AG04450 (cell line): ENCODE results near the gene FAM89A. TPM values are rescaled to one million over a fixed set of nuclear protein-coding genes. Genes with fewer than 3 reads are reported as not detected.

Source experiments
- CTCF ChIA-PET: fragments of 300-600, 350-600 bp; formaldehyde crosslinking; extraction: SDS; loops from one replicate; lab custom pipeline; 2022; ENCODE audit warnings: antibody characterized with exemption, inconsistent platforms; lab: Charles Lee
- POLR2A ChIA-PET: fragments of 350-600 bp; formaldehyde crosslinking; extraction: SDS; loops from one replicate; lab custom pipeline; 2021; ENCODE audit warnings: antibody characterized with exemption, inconsistent platforms; lab: Yijun Ruan, JAX
- DNase-seq: peaks from one replicate; pipeline ENCODE4 v3.0.0-alpha.2; 2011; ENCODE audit warnings: low read depth, low spot score
- H3K27ac ChIP-seq: one replicate; pipeline ENCODE4 v1.5.1; 2012; ENCODE audit warnings: low read depth, low read length, control low read depth
- H3K27me3 ChIP-seq: one replicate; pipeline ENCODE4 v1.6.0; 2012; ENCODE audit warnings: low read length; ENCODE audit not compliant: control insufficient read depth, insufficient read depth
- H3K4me3 ChIP-seq: 2 replicates; pipeline ENCODE4 v1.5.1; 2011; ENCODE audit warnings: mild to moderate bottlenecking, low read depth, low read length, control low read depth
- H3K9me3 ChIP-seq: 2 replicates; pipeline ENCODE4 v1.5.1; 2012; ENCODE audit warnings: low read length; ENCODE audit not compliant: control insufficient read depth, insufficient read depth
- polyA plus RNA-seq: library from polyadenylated mRNA; depleted of rRNA; stranded (reverse); fragments of >200 nt; gene quantifications from 2 replicates; pipeline ENCODE4 v1.2.3, GENCODE V29; 2011
- TF ChIP-seq, protein P1 (sequence below): IDR thresholded peaks from 2 replicates; pipeline ENCODE4 v1.5.1; 2011; ENCODE audit warnings: low read depth, low read length, control low read depth, inconsistent platforms

The FAM89A gene
- polyA plus RNA-seq, 1 experiment: 13.8 TPM

DNA sequence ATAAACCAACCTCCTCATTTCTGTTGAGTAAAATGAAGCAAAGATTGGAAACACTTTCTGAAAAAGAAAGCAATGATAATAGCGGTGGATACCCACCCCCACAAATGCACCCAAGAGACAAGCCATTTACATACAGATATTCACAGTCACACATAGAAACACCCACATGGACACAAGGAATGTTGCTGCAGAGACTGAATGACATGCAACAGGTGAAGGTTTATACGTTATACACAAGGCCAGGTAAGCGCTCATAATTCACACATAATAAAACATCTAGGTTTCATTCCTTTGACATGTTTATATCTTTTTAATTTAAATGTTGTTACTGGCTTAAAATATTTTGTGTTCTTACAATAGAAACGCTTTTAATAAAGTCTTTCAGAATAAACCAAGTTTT is 39.9 kb downstream of the FAM89A start:
- DNase-seq: no peak
- TF ChIP-seq, protein P1, sequence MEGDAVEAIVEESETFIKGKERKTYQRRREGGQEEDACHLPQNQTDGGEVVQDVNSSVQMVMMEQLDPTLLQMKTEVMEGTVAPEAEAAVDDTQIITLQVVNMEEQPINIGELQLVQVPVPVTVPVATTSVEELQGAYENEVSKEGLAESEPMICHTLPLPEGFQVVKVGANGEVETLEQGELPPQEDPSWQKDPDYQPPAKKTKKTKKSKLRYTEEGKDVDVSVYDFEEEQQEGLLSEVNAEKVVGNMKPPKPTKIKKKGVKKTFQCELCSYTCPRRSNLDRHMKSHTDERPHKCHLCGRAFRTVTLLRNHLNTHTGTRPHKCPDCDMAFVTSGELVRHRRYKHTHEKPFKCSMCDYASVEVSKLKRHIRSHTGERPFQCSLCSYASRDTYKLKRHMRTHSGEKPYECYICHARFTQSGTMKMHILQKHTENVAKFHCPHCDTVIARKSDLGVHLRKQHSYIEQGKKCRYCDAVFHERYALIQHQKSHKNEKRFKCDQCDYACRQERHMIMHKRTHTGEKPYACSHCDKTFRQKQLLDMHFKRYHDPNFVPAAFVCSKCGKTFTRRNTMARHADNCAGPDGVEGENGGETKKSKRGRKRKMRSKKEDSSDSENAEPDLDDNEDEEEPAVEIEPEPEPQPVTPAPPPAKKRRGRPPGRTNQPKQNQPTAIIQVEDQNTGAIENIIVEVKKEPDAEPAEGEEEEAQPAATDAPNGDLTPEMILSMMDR: no peak
- CTCF ChIA-PET: no interaction called here
- H3K4me3 ChIP-seq: no peak overlapping the region
- no peaks in the 10 kb centered on the region for H3K27me3 ChIP-seq
- H3K27ac ChIP-seq: no peak overlapping the region
- H3K9me3 ChIP-seq: peaks cover 9% of the 10 kb centered on the region; the same call in 1 of the 2 replicates
- POLR2A ChIA-PET: interaction anchor here (0.6 kb wide), 1 partner anchor 48 kb away, joined by 4 read pairs; no protein-coding TSS in a partner anchor

DNA sequence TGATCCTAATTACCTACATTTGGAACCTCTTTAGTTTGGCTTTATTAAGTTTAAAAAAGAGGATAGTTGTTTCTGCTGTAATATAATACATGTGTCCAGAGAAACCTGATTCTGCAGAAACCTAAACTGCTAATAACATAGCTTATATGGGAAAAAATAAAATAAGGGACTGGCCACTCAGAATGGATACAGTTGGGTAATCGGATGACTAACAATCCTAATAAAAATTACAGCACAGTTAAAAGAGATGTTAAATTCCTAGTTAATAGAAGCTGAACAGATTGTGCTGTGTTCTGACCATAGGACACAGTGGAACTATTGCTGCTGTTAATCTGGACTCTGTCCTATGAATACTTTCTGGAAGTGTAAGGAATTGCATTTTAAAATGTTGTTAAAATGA is 45.2 kb downstream of the FAM89A start:
- H3K27ac ChIP-seq: no peak overlapping the region
- no peak for DNase-seq
- CTCF ChIA-PET: interaction anchor here (1.2 kb wide), 1 partner anchor 29 kb away, joined by 3 read pairs; no protein-coding TSS in a partner anchor
- no peaks in the 10 kb centered on the region for H3K27me3 ChIP-seq
- no peak overlapping the region for H3K4me3 ChIP-seq
- no peaks in the 10 kb centered on the region for H3K9me3 ChIP-seq
- TF ChIP-seq, protein P1: no peak
- POLR2A ChIA-PET: no interaction called here

DNA sequence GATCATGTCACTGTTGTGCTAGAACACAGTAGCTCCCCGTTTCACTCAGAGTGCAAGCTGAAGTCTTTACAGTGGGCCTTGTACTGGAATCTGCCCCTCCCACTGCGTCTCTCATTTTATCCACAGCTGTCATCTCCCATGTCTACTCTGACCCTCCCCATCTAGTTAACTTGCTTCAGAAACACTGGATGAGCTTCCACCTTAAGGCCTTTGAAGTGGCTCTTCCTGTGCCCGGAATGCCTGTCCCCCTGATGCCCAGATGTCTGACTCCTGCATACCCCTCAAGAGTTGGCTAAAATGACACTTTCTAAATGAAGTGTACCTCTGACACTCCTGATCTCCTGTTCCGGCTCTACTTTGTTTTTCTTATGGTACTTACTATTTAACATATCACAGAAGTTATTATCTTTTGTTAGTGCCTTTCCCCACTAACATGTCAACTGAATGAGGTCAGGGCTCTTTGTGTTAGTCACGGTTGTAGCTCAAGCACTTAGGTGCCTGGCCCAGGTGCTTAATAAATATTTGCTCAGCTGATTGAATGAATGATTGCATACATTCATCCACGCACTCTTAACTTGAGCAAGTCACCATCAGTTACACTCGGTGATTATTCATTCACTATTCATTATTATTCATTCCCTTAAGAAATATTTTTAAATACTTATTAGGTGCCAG is 47.8 kb downstream of the FAM89A start:
- POLR2A ChIA-PET: no interaction called here
- H3K4me3 ChIP-seq: no peak overlapping the region
- CTCF ChIA-PET: no interaction called here
- H3K9me3 ChIP-seq: no peaks in the 10 kb centered on the region
- H3K27me3 ChIP-seq: no peaks in the 10 kb centered on the region
- H3K27ac ChIP-seq: no peak overlapping the region
- no peak for DNase-seq
- TF ChIP-seq, protein P1: no peak

DNA sequence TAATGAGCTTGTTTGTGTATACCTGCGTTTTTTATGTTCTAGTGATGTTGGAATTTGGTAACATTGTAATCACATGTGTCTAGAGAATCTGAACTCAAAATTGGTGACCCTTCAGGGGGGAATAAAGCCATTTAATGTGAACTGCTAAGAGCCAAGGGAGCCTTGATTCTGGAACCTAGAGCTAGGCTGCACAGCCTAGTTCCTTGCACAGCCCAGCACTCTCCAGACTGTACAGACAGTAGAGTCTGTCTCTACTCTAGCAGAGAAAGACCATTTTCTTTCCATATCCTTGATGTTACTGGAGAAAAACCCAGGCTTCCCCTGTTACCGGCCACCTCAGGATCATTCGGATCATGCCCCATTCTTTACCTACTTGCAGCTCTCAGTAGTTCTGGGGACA is 52.6 kb downstream of the FAM89A start:
- no peaks in the 10 kb centered on the region for H3K9me3 ChIP-seq
- ChIA-PET CTCF (no interaction called here), POLR2A (no interaction called here)
- no peak for DNase-seq
- H3K4me3 ChIP-seq: no peak overlapping the region
- H3K27ac ChIP-seq: no peak overlapping the region
- TF ChIP-seq, protein P1: no peak
- H3K27me3 ChIP-seq: no peaks in the 10 kb centered on the region

DNA sequence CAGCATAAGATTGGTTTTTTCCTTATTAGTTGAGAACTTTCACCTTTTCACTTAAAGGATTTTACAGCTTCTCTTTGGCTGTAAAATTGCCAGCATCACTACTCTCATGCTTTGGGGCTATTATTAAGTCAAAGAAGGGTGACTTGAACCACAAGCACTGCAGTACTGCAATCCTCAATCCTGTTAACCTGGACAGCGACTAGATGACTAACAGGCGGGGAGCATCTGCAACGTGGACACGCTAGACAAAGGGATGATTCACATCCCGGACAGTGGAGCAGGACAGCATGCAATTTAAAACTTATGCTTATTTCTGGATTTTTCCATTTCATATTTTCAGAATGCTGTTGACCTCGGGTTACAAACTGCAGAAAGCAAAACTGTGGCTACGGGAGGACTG is 53.1 kb downstream of the FAM89A start:
- Histone ChIP-seq H3K9me3 (no peaks in the 10 kb centered on the region), H3K27ac (no peak overlapping the region), H3K4me3 (no peak overlapping the region), H3K27me3 (no peaks in the 10 kb centered on the region)
- TF ChIP-seq, protein P1: no peak
- peak; percentile 34 for DNase-seq
- CTCF ChIA-PET: no interaction called here
- POLR2A ChIA-PET: no interaction called here
